ENCODE data around the gene ESPNL. TPM values are rescaled to one million over a fixed set of nuclear protein-coding genes. Genes with fewer than 3 reads are reported as not detected.
"Not testable (repeated sequence)": the region's sequence is repeated elsewhere in the genome, so short reads cannot be mapped to it uniquely, and the experiment has no call there.

Gene ESPNL
- total RNA-seq, 2 experiments from 2014 or later, result not detected

GRCh38 chr2:238066218-238066617 is 33.9 kb upstream of the ESPNL start:
- Histone ChIP-seq H3K4me1 (ENCODE audit: insufficient read depth, low read length) (peaks cover 41% of the 10 kb centered on the region), H3K27me3 (ENCODE audit: control insufficient read depth in 1 of 2, insufficient read depth in 2 of 2, low read length in 2 of 2) (no peaks in the 10 kb centered on the region), H3K36me3 (ENCODE audit: insufficient read depth, low read length) (peaks cover 16% of the 10 kb centered on the region), H3K4me3 (ENCODE audit: low read length) (no peak overlapping the region), H3K9me3 (ENCODE audit: control insufficient read depth in 1 of 2, insufficient read depth in 1 of 2, low read length in 2 of 2) (peaks cover 0 to 5% of the 10 kb centered on the region in 2 experiments), H3K27ac (ENCODE audit: low read depth in 1 of 2, low read length in 2 of 2) (no peak overlapping the region)
- Mint-ChIP-seq H3K27me3 (no peaks in the 10 kb centered on the region), H3K36me3 (ENCODE audit: low read depth) (peaks cover 54% of the 10 kb centered on the region), H3K4me1 (ENCODE audit: low read depth) (peaks cover 42% of the 10 kb centered on the region), H3K9me3 (no peaks in the 10 kb centered on the region), H3K27ac (no peak overlapping the region), H3K4me3 (no peak overlapping the region)
- no peak for DNase-seq
- intact Hi-C loops (cut with DNase I, micrococcal nuclease), result loop anchor here in 1 of 2 experiments (10.0 kb wide), 1 partner anchor 371 kb away; no protein-coding TSS in a partner anchor
- ATAC-seq (ENCODE audit: poor library complexity), result no peak
- POLR2A ChIA-PET, result no interaction called here
- no peak for TF ChIP-seq CTCF (IDR thresholded peaks at IDR 0.05)
- CTCF ChIA-PET, result no interaction called here

GRCh38 chr2:238066718-238067117 is 33.4 kb upstream of the ESPNL start:
- H3K27ac ChIP-seq (ENCODE audit: low read depth in 1 of 2, low read length in 2 of 2); H3K27ac Mint-ChIP-seq; DNase-seq; H3K27me3 ChIP-seq (ENCODE audit: control insufficient read depth in 1 of 2, insufficient read depth in 2 of 2, low read length in 2 of 2); ATAC-seq (ENCODE audit: poor library complexity); H3K4me3 ChIP-seq (ENCODE audit: low read length); H3K27me3 Mint-ChIP-seq; H3K9me3 ChIP-seq (ENCODE audit: control insufficient read depth in 1 of 2, insufficient read depth in 1 of 2, low read length in 2 of 2); H3K9me3 Mint-ChIP-seq; CTCF ChIA-PET; POLR2A ChIA-PET; H3K4me3 Mint-ChIP-seq: not testable (repeated sequence)
- peaks cover 58% of the 10 kb centered on the region for H3K36me3 Mint-ChIP-seq (ENCODE audit: low read depth)
- Histone ChIP-seq H3K4me1 (ENCODE audit: insufficient read depth, low read length) (peaks cover 38% of the 10 kb centered on the region), H3K36me3 (ENCODE audit: insufficient read depth, low read length) (peaks cover 16% of the 10 kb centered on the region)
- H3K4me1 Mint-ChIP-seq (ENCODE audit: low read depth), result peaks cover 37% of the 10 kb centered on the region
- intact Hi-C loops (cut with DNase I, micrococcal nuclease), result loop anchor here in 1 of 2 experiments (10.0 kb wide), 1 partner anchor 372 kb away; no protein-coding TSS in a partner anchor

GRCh38 chr2:238067939-238068338 is 32.2 kb upstream of the ESPNL start:
- peak overlapping the region; percentile 18 for H3K27ac Mint-ChIP-seq
- ChIA-PET POLR2A (interaction anchor here (0.6 kb wide), 1 partner anchor 145 kb away, joined by 3 read pairs; no protein-coding TSS in a partner anchor), CTCF (interaction anchor here (1.7 kb wide), 1 partner anchor 20 kb away, joined by 3 read pairs; no protein-coding TSS in a partner anchor)
- H3K27me3 ChIP-seq (ENCODE audit: control insufficient read depth in 1 of 2, insufficient read depth in 2 of 2, low read length in 2 of 2), result no peaks in the 10 kb centered on the region
- peaks cover 70% of the 10 kb centered on the region for H3K36me3 Mint-ChIP-seq (ENCODE audit: low read depth)
- no peak overlapping the region for H3K4me3 Mint-ChIP-seq
- no peak for TF ChIP-seq CTCF (IDR thresholded peaks at IDR 0.05)
- no peak overlapping the region for H3K27ac ChIP-seq (ENCODE audit: low read depth in 1 of 2, low read length in 2 of 2)
- ATAC-seq (ENCODE audit: poor library complexity) (no peak), DNase-seq (peak in 1 of 14 experiments; percentile 19)
- no peak overlapping the region for H3K4me3 ChIP-seq (ENCODE audit: low read length)
- H3K4me1 ChIP-seq (ENCODE audit: insufficient read depth, low read length), result peaks cover 33% of the 10 kb centered on the region
- peaks cover 21% of the 10 kb centered on the region for H3K36me3 ChIP-seq (ENCODE audit: insufficient read depth, low read length)
- H3K27me3 Mint-ChIP-seq, result no peaks in the 10 kb centered on the region
- peaks cover 0 to 5% of the 10 kb centered on the region in 2 experiments for H3K9me3 ChIP-seq (ENCODE audit: control insufficient read depth in 1 of 2, insufficient read depth in 1 of 2, low read length in 2 of 2)
- H3K4me1 Mint-ChIP-seq (ENCODE audit: low read depth), result peaks cover 29% of the 10 kb centered on the region
- intact Hi-C loops (cut with DNase I, micrococcal nuclease), result loop anchor here in 1 of 2 experiments (10.0 kb wide), 1 partner anchor 373 kb away; no protein-coding TSS in a partner anchor
- H3K9me3 Mint-ChIP-seq, result no peaks in the 10 kb centered on the region
